ENCODE data around the gene RPTOR. TPM values are rescaled to one million over a fixed set of nuclear protein-coding genes. Genes with fewer than 3 reads are reported as not detected.

RPTOR gene
- polyA plus RNA-seq, 12 donors: 16.0 to 34.1 (median 21.6) TPM; not detected in 1

GRCh38 chr17:80890196-80890920 is 345.7 kb downstream of the RPTOR start:
- no peak for DNase-seq

GRCh38 chr17:80890921-80891396 is 346.3 kb downstream of the RPTOR start:
- no peak for DNase-seq

GRCh38 chr17:80891397-80892018 is 346.9 kb downstream of the RPTOR start:
- peak; percentile 64 for DNase-seq

- peak; percentile 82 for DNase-seq
Measured at GRCh38 chr17:80892019-80892855, 347.6 kb downstream of the RPTOR start.

GRCh38 chr17:80892900-80893603 is 348.4 kb downstream of the RPTOR start:
- DNase-seq: no peak

- DNase-seq: no peak
Measured at GRCh38 chr17:80893604-80894438, 349.2 kb downstream of the RPTOR start.

GRCh38 chr17:80894439-80894721 is 349.7 kb downstream of the RPTOR start:
- DNase-seq: no peak

- DNase-seq: no peak
Measured at GRCh38 chr17:80894726-80895125, 350.1 kb downstream of the RPTOR start.

- no peak for DNase-seq
Measured at GRCh38 chr17:80895366-80895765, 350.7 kb downstream of the RPTOR start.

- DNase-seq: no peak
Measured at GRCh38 chr17:80898716-80899115, 354.1 kb downstream of the RPTOR start.

- DNase-seq: no peak
Measured at GRCh38 chr17:80899402-80900268, 355.0 kb downstream of the RPTOR start.

GRCh38 chr17:80901319-80901718 is 356.7 kb downstream of the RPTOR start:
- DNase-seq: no peak

GRCh38 chr17:80902197-80902962 is 357.7 kb downstream of the RPTOR start:
- DNase-seq: no peak

- no peak for DNase-seq
Measured at GRCh38 chr17:80902963-80903611, 358.4 kb downstream of the RPTOR start.

- DNase-seq: no peak
Measured at GRCh38 chr17:80904036-80904753, 359.6 kb downstream of the RPTOR start.

- no peak for DNase-seq
Measured at GRCh38 chr17:80905586-80906230, 361.1 kb downstream of the RPTOR start.

Data from muscle of arm (tissue), 12 donors.